BLaER1 treated with 17β-estradiol and CSF1 and Interleukin-3, amounts not matched to agents 10 nM and 100 nM (cell line): ENCODE measurements around the gene OAF.
"Not testable (repeated sequence)": the region's sequence is repeated elsewhere in the genome, so short reads cannot be mapped to it uniquely, and the experiment has no call there.

ENCODE experiments used
- H3K27ac ChIP-seq, 11 experiments: shearing (Covaris generic); formaldehyde crosslinking; 2 replicates each; pipeline ENCODE4 v1.8.1; 2022
- H3K27me3 ChIP-seq, 11 experiments: shearing (Covaris generic); formaldehyde crosslinking; 2 replicates each; pipeline ENCODE4 v1.8.1; 2022
- H3K36me3 ChIP-seq, 11 experiments: shearing (Covaris generic); formaldehyde crosslinking; 2 replicates each; pipeline ENCODE4 v1.8.1; 2022
- H3K4me1 ChIP-seq, 10 experiments: shearing (Covaris generic); formaldehyde crosslinking; 2 replicates each; pipeline ENCODE4 v1.8.1; 2022
- H3K4me2 ChIP-seq, 11 experiments: shearing (Covaris generic); formaldehyde crosslinking; 2 replicates each; pipeline ENCODE4 v1.8.1; 2022
- H3K4me3 ChIP-seq, 10 experiments: shearing (Covaris generic); formaldehyde crosslinking; 2 replicates each; pipeline ENCODE4 v1.8.1; 2022
- H3K9ac ChIP-seq, 11 experiments: shearing (Covaris generic); formaldehyde crosslinking; 2 replicates each; pipeline ENCODE4 v1.8.1; 2022
- H3K9me3 ChIP-seq, 11 experiments: shearing (Covaris generic); formaldehyde crosslinking; replicated peaks in 1 of 11; 2 replicates each; pipeline ENCODE4 v1.8.1; 2022
- H4K20me1 ChIP-seq, 11 experiments: shearing (Covaris generic); formaldehyde crosslinking; 2 replicates each; pipeline ENCODE4 v1.8.1; 2022
- Cebpa-rat ChIP-seq, 11 experiments: shearing (Covaris generic); IDR thresholded peaks; 2 replicates each; pipeline ENCODE4 v1.8.1; 2022

Gene OAF

DNA sequence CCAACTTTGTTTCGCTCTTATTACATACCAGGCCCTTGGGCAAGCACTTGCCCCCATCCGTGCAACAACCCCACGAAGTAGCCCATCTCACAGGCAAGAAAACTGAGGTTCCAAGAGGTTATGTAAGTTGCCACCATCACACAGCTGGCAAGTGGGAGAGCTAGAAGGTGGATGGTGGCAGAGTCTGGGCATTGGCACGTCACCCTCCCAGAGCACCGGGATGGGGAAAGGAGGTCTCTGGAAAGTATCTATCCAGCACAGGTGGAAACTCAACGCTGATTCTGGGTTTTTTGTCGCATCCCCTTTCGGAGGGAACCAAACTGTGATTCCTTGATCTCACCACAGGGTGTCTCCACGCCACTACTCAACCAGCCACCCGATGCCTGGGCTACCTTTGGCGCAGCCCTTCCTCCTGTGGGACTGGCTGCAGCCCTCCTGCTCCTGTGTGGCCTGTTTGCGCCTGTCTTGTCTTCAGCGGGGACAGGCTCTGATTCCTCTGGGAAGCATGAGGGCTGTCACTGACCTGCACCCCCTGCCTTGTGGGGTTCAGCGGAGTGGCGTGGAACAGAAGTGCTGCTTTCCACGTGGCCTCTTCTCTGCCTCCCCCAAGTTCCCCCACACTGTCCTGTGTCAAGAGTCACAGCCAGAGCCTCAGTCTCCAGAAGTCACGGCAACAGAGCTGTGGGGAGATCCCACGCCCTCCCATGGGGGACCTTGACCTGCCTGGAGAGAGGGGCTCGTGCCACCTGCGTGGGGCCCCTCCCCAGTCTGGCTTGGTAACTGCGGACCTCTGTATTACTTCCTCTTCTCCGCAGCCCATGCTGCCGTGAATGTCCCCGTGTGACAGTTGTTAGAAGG is 38.5 kb upstream of the OAF start:
- peaks cover 0 to 7% (median 0%) of the 10 kb centered on the region in 11 experiments; a peak in 2 of 22 replicates for H3K9me3 ChIP-seq
- peaks cover 0 to 16% (median 0%) of the 10 kb centered on the region in 11 experiments; a peak in 2 of 22 replicates for H4K20me1 ChIP-seq
- H3K4me2 ChIP-seq, result peak overlapping the region; percentile 37 to 68 (median 54); a peak in 21 of 22 replicates
- no peak for TF ChIP-seq Cebpa-rat (IDR thresholded peaks at IDR 0.05)
- H3K9ac ChIP-seq, result no peak overlapping the region
- no peak overlapping the region for H3K27ac ChIP-seq
- H3K27me3 ChIP-seq, result peaks cover 0 to 35% (median 28%) of the 10 kb centered on the region in 11 experiments; a peak in 20 of 22 replicates
- no peak overlapping the region for H3K4me3 ChIP-seq
- H3K36me3 ChIP-seq, result no peaks in the 10 kb centered on the region
- H3K4me1 ChIP-seq, result peaks cover 0 to 29% (median 7%) of the 10 kb centered on the region in 10 experiments; a peak in 17 of 20 replicates

- Histone ChIP-seq H3K4me1 (peaks cover 0 to 29% (median 7%) of the 10 kb centered on the region in 10 experiments; a peak in 17 of 20 replicates), H4K20me1 (peaks cover 0 to 16% (median 0%) of the 10 kb centered on the region in 11 experiments; a peak in 2 of 22 replicates), H3K9ac (no peak overlapping the region), H3K4me2 (peak overlapping the region in 8 of 11 experiments; percentile 50 to 68 (median 55); a peak in 13 of 22 replicates), H3K36me3 (no peaks in the 10 kb centered on the region), H3K27ac (no peak overlapping the region), H3K27me3 (peaks cover 0 to 31% (median 25%) of the 10 kb centered on the region in 11 experiments; a peak in 20 of 22 replicates), H3K9me3 (peaks cover 0 to 7% (median 0%) of the 10 kb centered on the region in 11 experiments; a peak in 2 of 22 replicates), H3K4me3 (no peak overlapping the region)
- TF ChIP-seq Cebpa-rat (IDR thresholded peaks at IDR 0.05), result no peak
These were observed 37.7 kb upstream of the OAF start for GRCh38 chr11:120173019-120173705.

GRCh38 chr11:120173807-120174206 is 37.0 kb upstream of the OAF start:
- TF ChIP-seq Cebpa-rat (IDR thresholded peaks at IDR 0.05), result no peak
- peaks cover 0 to 16% (median 0%) of the 10 kb centered on the region in 11 experiments; a peak in 2 of 22 replicates for H4K20me1 ChIP-seq
- no peak overlapping the region for H3K4me2 ChIP-seq
- H3K4me1 ChIP-seq, result peaks cover 0 to 25% (median 7%) of the 10 kb centered on the region in 10 experiments; a peak in 17 of 20 replicates
- H3K27ac ChIP-seq, result no peak overlapping the region
- H3K4me3 ChIP-seq, result no peak overlapping the region
- H3K36me3 ChIP-seq, result no peaks in the 10 kb centered on the region
- peaks cover 0 to 24% (median 18%) of the 10 kb centered on the region in 11 experiments; a peak in 20 of 22 replicates for H3K27me3 ChIP-seq
- H3K9ac ChIP-seq, result no peak overlapping the region
- peaks cover 0 to 4% (median 0%) of the 10 kb centered on the region in 11 experiments; a peak in 2 of 22 replicates for H3K9me3 ChIP-seq

GRCh38 chr11:120174866-120175265 is 36.0 kb upstream of the OAF start:
- H3K27ac ChIP-seq, result no peak overlapping the region
- H3K4me3 ChIP-seq, result no peak overlapping the region
- peak overlapping the region in 2 of 11 experiments; percentile 21 to 40; a peak in 4 of 22 replicates for H3K4me2 ChIP-seq
- peaks cover 0 to 14% (median 9%) of the 10 kb centered on the region in 11 experiments; a peak in 17 of 22 replicates for H3K27me3 ChIP-seq
- peaks cover 0 to 23% (median 7%) of the 10 kb centered on the region in 10 experiments; a peak in 17 of 20 replicates for H3K4me1 ChIP-seq
- H4K20me1 ChIP-seq, result peaks cover 0 to 16% (median 0%) of the 10 kb centered on the region in 11 experiments; a peak in 2 of 22 replicates
- no peak for TF ChIP-seq Cebpa-rat (IDR thresholded peaks at IDR 0.05)
- H3K36me3 ChIP-seq, result no peaks in the 10 kb centered on the region
- no peak overlapping the region for H3K9ac ChIP-seq
- no peaks in the 10 kb centered on the region for H3K9me3 ChIP-seq

GRCh38 chr11:120178561-120179056 is 32.2 kb upstream of the OAF start:
- TF ChIP-seq Cebpa-rat (IDR thresholded peaks at IDR 0.05), result no peak
- Histone ChIP-seq H3K9me3 (no peaks in the 10 kb centered on the region), H3K9ac (no peak overlapping the region), H3K4me1 (peaks cover 0 to 48% (median 13%) of the 10 kb centered on the region in 10 experiments; a peak in 18 of 20 replicates), H4K20me1 (no peaks in the 10 kb centered on the region; a peak in 1 of 22 replicates), H3K36me3 (no peaks in the 10 kb centered on the region), H3K27ac (no peak overlapping the region), H3K4me2 (no peak overlapping the region; a peak in 1 of 22 replicates), H3K4me3 (no peak overlapping the region), H3K27me3 (no peaks in the 10 kb centered on the region)

DNA sequence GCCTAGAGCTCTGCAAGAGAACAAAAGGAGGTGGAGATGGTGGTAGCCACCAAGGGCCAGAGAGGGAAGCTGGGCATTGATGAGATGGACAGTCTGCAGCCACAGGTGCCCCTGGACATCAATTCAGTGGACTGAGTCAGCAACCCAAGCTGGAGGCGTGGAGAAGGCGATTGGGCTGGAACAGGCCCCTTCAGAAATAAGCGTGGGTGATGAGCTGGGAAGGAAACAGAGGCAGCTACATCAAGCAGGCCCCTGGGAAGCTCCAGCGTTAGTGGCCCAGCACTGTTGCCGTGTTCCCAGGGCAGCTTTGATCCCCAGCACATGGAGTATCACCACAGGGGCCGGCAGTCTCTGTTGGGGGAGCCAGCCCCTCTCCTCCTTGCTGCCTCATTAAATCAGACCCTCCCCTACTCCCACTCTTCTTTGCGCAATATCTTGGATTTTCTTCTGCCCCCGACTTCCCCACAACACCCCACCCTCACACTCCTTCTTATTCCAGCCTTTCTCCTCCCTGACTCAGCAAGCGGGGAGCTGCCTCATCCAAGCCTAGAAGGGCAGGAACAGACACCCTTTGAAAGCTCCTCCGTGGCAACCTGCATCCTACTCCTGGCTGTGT is 31.7 kb upstream of the OAF start:
- Histone ChIP-seq H3K9me3 (no peaks in the 10 kb centered on the region), H3K4me1 (peaks cover 0 to 48% (median 13%) of the 10 kb centered on the region in 10 experiments; a peak in 18 of 20 replicates), H3K27me3 (no peaks in the 10 kb centered on the region), H4K20me1 (no peaks in the 10 kb centered on the region; a peak in 1 of 22 replicates), H3K9ac (no peak overlapping the region), H3K4me3 (no peak overlapping the region), H3K27ac (no peak overlapping the region), H3K36me3 (no peaks in the 10 kb centered on the region), H3K4me2 (peak overlapping the region in 4 of 11 experiments; percentile 36 to 86 (median 84); a peak in 7 of 22 replicates)
- TF ChIP-seq Cebpa-rat (IDR thresholded peaks at IDR 0.05), result no peak

DNA sequence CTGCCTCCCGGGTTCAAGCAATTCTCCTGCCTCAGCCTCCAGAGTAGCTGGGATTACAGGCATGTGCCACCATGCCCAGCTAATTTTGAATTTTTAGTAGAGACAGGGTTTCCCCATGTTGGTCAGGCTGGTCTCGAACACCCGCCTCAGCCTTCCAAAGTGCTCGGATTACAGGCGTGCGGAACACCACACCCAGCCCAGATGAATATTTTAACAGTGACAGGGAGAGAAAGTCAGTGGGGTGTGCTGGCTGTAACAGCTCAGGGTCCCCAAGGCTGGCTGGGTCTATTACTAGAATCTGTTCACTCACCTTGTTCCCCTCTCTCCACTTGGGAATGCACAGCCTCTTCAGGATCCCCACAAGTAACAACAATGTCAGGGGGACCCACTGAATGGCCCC is 30.8 kb upstream of the OAF start:
- not testable (repeated sequence) for H3K4me3 ChIP-seq, H4K20me1 ChIP-seq, H3K9me3 ChIP-seq, H3K36me3 ChIP-seq, H3K27me3 ChIP-seq
- Histone ChIP-seq H3K4me1 (peaks cover 0 to 45% (median 13%) of the 10 kb centered on the region in 10 experiments; a peak in 18 of 20 replicates), H3K9ac (peak overlapping the region in 3 of 11 experiments; percentile 43 to 59 (median 45); a peak in 3 of 22 replicates), H3K27ac (peak overlapping the region in 3 of 11 experiments; percentile 10 to 56 (median 17); a peak in 1 of 22 replicates), H3K4me2 (peak overlapping the region in 10 of 11 experiments; percentile 7 to 90 (median 72); a peak in 17 of 22 replicates)
